ENCODE measurements around the gene PRPF40A. TPM values are rescaled to one million over a fixed set of nuclear protein-coding genes. Genes with fewer than 3 reads are reported as not detected.

PRPF40A gene
- total RNA-seq, 2 donors from 2014 or later, result 190 to 222 TPM

- Histone ChIP-seq H3K27me3 (ENCODE audit: control insufficient read depth, insufficient read depth, low read length, poor library complexity, severe bottlenecking) (no peaks in the 10 kb centered on the region), H3K9ac (ENCODE audit: extremely low read depth, low read length, poor library complexity, severe bottlenecking) (no peak overlapping the region), H3K9me3 (ENCODE audit: control insufficient read depth, low read length) (no peaks in the 10 kb centered on the region), H3K36me3 (ENCODE audit: control insufficient read depth, insufficient read depth, low read length) (peaks cover 86% of the 10 kb centered on the region), H3K4me1 (ENCODE audit: control insufficient read depth, insufficient read depth, low read length) (peaks cover 5% of the 10 kb centered on the region), H3K27ac (ENCODE audit: low read depth, low read length) (no peak overlapping the region), H3K4me3 (ENCODE audit: low read length) (no peak overlapping the region)
- H3K4me3 Mint-ChIP-seq, result no peak overlapping the region
- H3K9me3 Mint-ChIP-seq, result no peaks in the 10 kb centered on the region
- no peak for TF ChIP-seq CTCF (conservative IDR thresholded peaks at IDR 0.05)
- WGBS, 2 experiments (ENCODE audit: insufficient coverage in 1 of 2, insufficient read length in 1 of 2), result 84% methylated on average over 2 of the region's 2 CpGs; no CpG with 5 or more reads in 1 of the 2 experiments
- H3K36me3 Mint-ChIP-seq (ENCODE audit: low read depth), result peaks cover 30% of the 10 kb centered on the region
- no peak overlapping the region for H3K27ac Mint-ChIP-seq
- H3K27me3 Mint-ChIP-seq (ENCODE audit: insufficient read depth), result no peaks in the 10 kb centered on the region
- H3K4me1 Mint-ChIP-seq, result no peaks in the 10 kb centered on the region
- DNase-seq, result no peak
These were observed 65.4 kb downstream of the PRPF40A start for GRCh38 chr2:152651834-152652233.

GRCh38 chr2:152650768-152651371, 66.4 kb downstream of the PRPF40A start:
- Mint-ChIP-seq H3K9me3 (no peaks in the 10 kb centered on the region), H3K27me3 (ENCODE audit: insufficient read depth) (no peaks in the 10 kb centered on the region), H3K36me3 (ENCODE audit: low read depth) (peaks cover 22% of the 10 kb centered on the region), H3K27ac (no peak overlapping the region), H3K4me3 (no peak overlapping the region), H3K4me1 (no peaks in the 10 kb centered on the region)
- 86 to 94% methylated on average over 1 to 6 of the region's 6 CpGs for WGBS, 2 experiments (ENCODE audit: insufficient coverage in 1 of 2, insufficient read length in 1 of 2)
- no peak overlapping the region for H3K4me3 ChIP-seq (ENCODE audit: low read length)
- H3K9me3 ChIP-seq (ENCODE audit: control insufficient read depth, low read length), result no peaks in the 10 kb centered on the region
- no peaks in the 10 kb centered on the region for H3K27me3 ChIP-seq (ENCODE audit: control insufficient read depth, insufficient read depth, low read length, poor library complexity, severe bottlenecking)
- H3K9ac ChIP-seq (ENCODE audit: extremely low read depth, low read length, poor library complexity, severe bottlenecking), result no peak overlapping the region
- no peak for TF ChIP-seq CTCF (conservative IDR thresholded peaks at IDR 0.05)
- peaks cover 5% of the 10 kb centered on the region for H3K4me1 ChIP-seq (ENCODE audit: control insufficient read depth, insufficient read depth, low read length)
- H3K27ac ChIP-seq (ENCODE audit: low read depth, low read length), result no peak overlapping the region
- H3K36me3 ChIP-seq (ENCODE audit: control insufficient read depth, insufficient read depth, low read length), result peaks cover 83% of the 10 kb centered on the region
- no peak for DNase-seq

- Histone ChIP-seq H3K4me1 (ENCODE audit: control insufficient read depth, insufficient read depth, low read length) (peaks cover 5% of the 10 kb centered on the region), H3K9ac (ENCODE audit: extremely low read depth, low read length, poor library complexity, severe bottlenecking) (no peak overlapping the region), H3K9me3 (ENCODE audit: control insufficient read depth, low read length) (no peaks in the 10 kb centered on the region), H3K27ac (ENCODE audit: low read depth, low read length) (no peak overlapping the region), H3K27me3 (ENCODE audit: control insufficient read depth, insufficient read depth, low read length, poor library complexity, severe bottlenecking) (no peaks in the 10 kb centered on the region), H3K4me3 (ENCODE audit: low read length) (no peak overlapping the region), H3K36me3 (ENCODE audit: control insufficient read depth, insufficient read depth, low read length) (peaks cover 83% of the 10 kb centered on the region)
- H3K9me3 Mint-ChIP-seq, result no peaks in the 10 kb centered on the region
- no peak overlapping the region for H3K27ac Mint-ChIP-seq
- no peaks in the 10 kb centered on the region for H3K27me3 Mint-ChIP-seq (ENCODE audit: insufficient read depth)
- no peak for TF ChIP-seq CTCF (conservative IDR thresholded peaks at IDR 0.05)
- H3K4me3 Mint-ChIP-seq, result no peak overlapping the region
- H3K36me3 Mint-ChIP-seq (ENCODE audit: low read depth), result peaks cover 24% of the 10 kb centered on the region
- H3K4me1 Mint-ChIP-seq, result peaks cover 4% of the 10 kb centered on the region
- DNase-seq, result no peak
- WGBS, 2 experiments (ENCODE audit: insufficient coverage in 1 of 2, insufficient read length in 1 of 2), result 80% methylated on average over 1 of the region's 1 CpG; no CpG with 5 or more reads in 1 of the 2 experiments
These were observed 67.3 kb downstream of the PRPF40A start for GRCh38 chr2:152649997-152650396.

All from endodermal cell (in vitro differentiated cells).